Neural crest cell (in vitro differentiated cells): ENCODE measurements around the gene C1RL. TPM values are rescaled to one million over a fixed set of nuclear protein-coding genes. Genes with fewer than 3 reads are reported as not detected.

Experiments used
- DNase-seq: peaks from one replicate; pipeline ENCODE4 v3.0.0; 2021; ENCODE audit warnings: low read depth, mixed read lengths, low spot score
- H3K27ac Mint-ChIP-seq: one replicate; pipeline ENCODE4 v1.8.0; 2021; ENCODE audit warnings: mild to moderate bottlenecking, mixed read lengths; ENCODE audit not compliant: unreplicated experiment
- H3K27me3 Mint-ChIP-seq: 2 replicates; pipeline ENCODE4 v1.8.0; 2021; ENCODE audit warnings: low read depth, mild to moderate bottlenecking, mixed read lengths
- H3K36me3 Mint-ChIP-seq: 2 replicates; pipeline ENCODE4 v1.8.0; 2021; ENCODE audit warnings: low read depth, mild to moderate bottlenecking, mixed read lengths
- H3K4me1 Mint-ChIP-seq: 2 replicates; pipeline ENCODE4 v1.8.0; 2021; ENCODE audit warnings: mixed read lengths
- H3K4me3 Mint-ChIP-seq: one replicate; pipeline ENCODE4 v1.8.0; 2021; ENCODE audit warnings: mild to moderate bottlenecking, mixed read lengths
- H3K9me3 Mint-ChIP-seq: 2 replicates; pipeline ENCODE4 v1.8.0; 2021; ENCODE audit warnings: mixed read lengths
- CTCF ChIP-seq: fragments of 200-600 bp; sonication (generic); conservative IDR thresholded peaks from 2 replicates; pipeline ENCODE4 v1.5.0; 2021; ENCODE audit warnings: antibody characterized with exemption, mild to moderate bottlenecking
- total RNA-seq: library from RNA; stranded (reverse); gene quantifications from 2 replicates; pipeline ENCODE4 v1.2.1, GENCODE V29; 2021

C1RL gene
- total RNA-seq, 1 donor from 2014 or later = 12.8 TPM

- DNase-seq = no peak
- Mint-ChIP-seq H3K36me3 (peaks cover 15% of the 10 kb centered on the region), H3K9me3 (no peaks in the 10 kb centered on the region), H3K27me3 (no peaks in the 10 kb centered on the region), H3K4me1 (no peaks in the 10 kb centered on the region), H3K27ac (no peak overlapping the region), H3K4me3 (no peak overlapping the region)
- no peak for TF ChIP-seq CTCF
Measured at GRCh38 chr12:7146228-7146627, 37.2 kb upstream of the C1RL start.

GRCh38 chr12:7145671-7146070 lies 36.7 kb upstream of the C1RL start:
- Mint-ChIP-seq H3K27me3 (no peaks in the 10 kb centered on the region), H3K9me3 (no peaks in the 10 kb centered on the region), H3K27ac (peak overlapping the region; percentile 51), H3K36me3 (peaks cover 15% of the 10 kb centered on the region), H3K4me3 (no peak overlapping the region), H3K4me1 (no peaks in the 10 kb centered on the region)
- DNase-seq = no peak
- no peak for TF ChIP-seq CTCF

- H3K27me3 Mint-ChIP-seq = no peaks in the 10 kb centered on the region
- DNase-seq = no peak
- H3K9me3 Mint-ChIP-seq = no peaks in the 10 kb centered on the region
- no peak overlapping the region for H3K27ac Mint-ChIP-seq
- peaks cover 21% of the 10 kb centered on the region for H3K36me3 Mint-ChIP-seq
- TF ChIP-seq CTCF = peak; percentile 80
- no peak overlapping the region for H3K4me3 Mint-ChIP-seq
- no peaks in the 10 kb centered on the region for H3K4me1 Mint-ChIP-seq
Measured at GRCh38 chr12:7144414-7145120, 35.6 kb upstream of the C1RL start.

- H3K4me3 Mint-ChIP-seq = no peak overlapping the region
Measured at GRCh38 chr12:7143564-7143963, 34.5 kb upstream of the C1RL start.

GRCh38 chr12:7142809-7143465 lies 33.9 kb upstream of the C1RL start:
- Mint-ChIP-seq H3K27me3 (no peaks in the 10 kb centered on the region), H3K4me3 (no peak overlapping the region), H3K4me1 (peaks cover 4% of the 10 kb centered on the region), H3K36me3 (peaks cover 19% of the 10 kb centered on the region), H3K9me3 (no peaks in the 10 kb centered on the region), H3K27ac (no peak overlapping the region)
- DNase-seq = no peak
- no peak for TF ChIP-seq CTCF

More at GRCh38 chr12:7143564-7143963, 34.5 kb upstream of the C1RL start:
- TF ChIP-seq CTCF = no peak
- DNase-seq = no peak
- no peaks in the 10 kb centered on the region for H3K9me3 Mint-ChIP-seq
- H3K27me3 Mint-ChIP-seq = no peaks in the 10 kb centered on the region
- peaks cover 21% of the 10 kb centered on the region for H3K36me3 Mint-ChIP-seq
- no peak overlapping the region for H3K27ac Mint-ChIP-seq
- H3K4me1 Mint-ChIP-seq = no peaks in the 10 kb centered on the region
